H9 (cell line): Measurements from ENCODE around the gene HECA. TPM values are rescaled to one million over a fixed set of nuclear protein-coding genes. Genes with fewer than 3 reads are reported as not detected.

Experiments
- DNase-seq: peaks from one replicate; pipeline ENCODE4 v3.0.0-alpha.2; 2017
- H2AFZ ChIP-seq: one replicate; pipeline ENCODE4 v1.6.1; 2013; ENCODE audit warnings: mild to moderate bottlenecking, low read length, control low read depth, moderate library complexity
- H2AK5ac ChIP-seq: 2 replicates; pipeline ENCODE4 v1.6.1; 2013; ENCODE audit warnings: low read length, control low read depth, mixed read lengths; ENCODE audit not compliant: insufficient read length
- H2BK120ac ChIP-seq: one replicate; pipeline ENCODE4 v1.6.1; 2013; ENCODE audit warnings: low read depth, mild to moderate bottlenecking, low read length, control low read depth, inconsistent platforms; ENCODE audit not compliant: poor library complexity, severe bottlenecking
- H2BK12ac ChIP-seq: 2 replicates; pipeline ENCODE4 v1.6.1; 2013; ENCODE audit warnings: low read length, control low read depth, mixed read lengths, low read depth; ENCODE audit not compliant: insufficient read length
- H2BK15ac ChIP-seq: 2 replicates; pipeline ENCODE4 v1.6.1; 2013; ENCODE audit warnings: low read depth, low read length, control low read depth
- H2BK20ac ChIP-seq: one replicate; pipeline ENCODE4 v1.6.1; 2013; ENCODE audit warnings: low read depth, mild to moderate bottlenecking, low read length, control low read depth, inconsistent platforms; ENCODE audit not compliant: poor library complexity, severe bottlenecking
- H2BK5ac ChIP-seq: 2 replicates; pipeline ENCODE4 v1.6.1; 2013; ENCODE audit warnings: low read length, control low read depth, mixed read lengths; ENCODE audit not compliant: insufficient read length
- H3K14ac ChIP-seq: 2 replicates; pipeline ENCODE4 v1.6.1; 2013; ENCODE audit warnings: low read length, control low read depth; ENCODE audit not compliant: insufficient read depth
- H3K18ac ChIP-seq: 2 replicates; pipeline ENCODE4 v1.6.1; 2013; ENCODE audit warnings: low read depth, mild to moderate bottlenecking, mixed read lengths, low read length, control low read depth; ENCODE audit not compliant: insufficient read length
- H3K23ac ChIP-seq: 2 replicates; pipeline ENCODE4 v1.6.1; 2013; ENCODE audit warnings: low read length, control low read depth, mixed read lengths, low read depth; ENCODE audit not compliant: insufficient read length
- H3K23me2 ChIP-seq: 2 replicates; pipeline ENCODE4 v1.6.1; 2013; ENCODE audit warnings: low read depth, mild to moderate bottlenecking, mixed read lengths, low read length, control low read depth; ENCODE audit not compliant: insufficient read length, poor library complexity, severe bottlenecking
- H3K27ac ChIP-seq: 2 replicates; pipeline ENCODE4 v1.5.1; 2013; ENCODE audit warnings: low read length, control low read depth, mixed read lengths, low read depth; ENCODE audit not compliant: insufficient read length
- H3K27me3 ChIP-seq: 2 replicates; pipeline ENCODE4 v1.6.1; 2013; ENCODE audit warnings: low read length, control low read depth, inconsistent platforms; ENCODE audit not compliant: insufficient read depth
- H3K4ac ChIP-seq: 2 replicates; pipeline ENCODE4 v1.6.1; 2013; ENCODE audit warnings: low read depth, mild to moderate bottlenecking, control low read depth, inconsistent platforms, low read length, moderate library complexity
- H3K4me1 ChIP-seq: 2 replicates; pipeline ENCODE4 v1.6.1; 2013; ENCODE audit warnings: low read length, control low read depth, inconsistent platforms; ENCODE audit not compliant: insufficient read depth
- H3K4me2 ChIP-seq: 2 replicates; pipeline ENCODE4 v1.6.1; 2013; ENCODE audit warnings: low read length, control low read depth, mixed read lengths; ENCODE audit not compliant: insufficient read length, insufficient read depth
- H3K56ac ChIP-seq: 2 replicates; pipeline ENCODE4 v1.6.1; 2013; ENCODE audit warnings: low read depth, mild to moderate bottlenecking, mixed read lengths, low read length, control low read depth; ENCODE audit not compliant: insufficient read length
- H3K79me1 ChIP-seq: 2 replicates; pipeline ENCODE4 v1.6.1; 2013; ENCODE audit warnings: low read depth, mild to moderate bottlenecking, moderate library complexity, low read length, control low read depth, inconsistent platforms; ENCODE audit not compliant: insufficient read depth, poor library complexity, severe bottlenecking
- H3K79me2 ChIP-seq: 2 replicates; pipeline ENCODE4 v1.6.1; 2013; ENCODE audit warnings: low read length, control low read depth, inconsistent platforms; ENCODE audit not compliant: insufficient read depth
- H3K9ac ChIP-seq: 2 replicates; pipeline ENCODE4 v1.6.1; 2013; ENCODE audit warnings: low read length, control low read depth, mixed read lengths; ENCODE audit not compliant: insufficient read length; ENCODE audit errors: extremely low read depth
- H3K9me3 ChIP-seq: one replicate; pipeline ENCODE4 v1.6.1; 2013; ENCODE audit warnings: low read depth, low read length, inconsistent platforms; ENCODE audit not compliant: control insufficient read depth
- H3T11ph ChIP-seq: one replicate; pipeline ENCODE4 v1.6.1; 2013; ENCODE audit warnings: mild to moderate bottlenecking, low read length, control low read depth, inconsistent platforms
- H4K20me1 ChIP-seq: one replicate; pipeline ENCODE4 v1.6.1; 2013; ENCODE audit not compliant: control insufficient read depth, insufficient read length, insufficient read depth
- H4K5ac ChIP-seq: 2 replicates; pipeline ENCODE4 v1.6.1; 2013; ENCODE audit warnings: low read depth, mild to moderate bottlenecking, mixed read lengths, low read length, control low read depth; ENCODE audit not compliant: insufficient read length
- H4K8ac ChIP-seq: replicated peaks from 2 replicates; pipeline ENCODE4 v1.6.1; 2013; ENCODE audit warnings: low read length, control low read depth, mixed read lengths, low read depth; ENCODE audit not compliant: insufficient read length
- H4K91ac ChIP-seq: 2 replicates; pipeline ENCODE4 v1.6.1; 2013; ENCODE audit warnings: low read depth, mild to moderate bottlenecking, moderate library complexity, mixed read lengths, low read length, control low read depth; ENCODE audit not compliant: insufficient read length
- H3K27ac Mint-ChIP-seq, 3 experiments: 2 replicates in 2 of 3; 3 replicates in 1 of 3; pipeline ENCODE4 v1.8.0; 2020 to 2021; ENCODE audit warnings: mixed read lengths in 3 of 3, mild to moderate bottlenecking in 1 of 3, moderate library complexity in 1 of 3
- H3K27me3 Mint-ChIP-seq: 2 replicates; pipeline ENCODE4 v1.8.0; 2021; ENCODE audit warnings: low read depth, mild to moderate bottlenecking, moderate library complexity, mixed read lengths
- H3K36me3 Mint-ChIP-seq, 3 experiments: 2 replicates in 2 of 3; 3 replicates in 1 of 3; pipeline ENCODE4 v1.8.0; 2020 to 2021; ENCODE audit warnings: low read depth in 3 of 3, mixed read lengths in 3 of 3; ENCODE audit not compliant: insufficient read depth in 1 of 3
- H3K4me1 Mint-ChIP-seq, 2 experiments: 2 replicates each; pipeline ENCODE4 v1.8.0; 2020; ENCODE audit warnings: mixed read lengths in 2 of 2
- H3K4me3 Mint-ChIP-seq, 2 experiments: 2 replicates in 1 of 2; 3 replicates in 1 of 2; pipeline ENCODE4 v1.8.0; 2020 to 2021; ENCODE audit warnings: mild to moderate bottlenecking in 2 of 2, mixed read lengths in 2 of 2, moderate library complexity in 1 of 2
- H3K9me3 Mint-ChIP-seq, 2 experiments: 2 replicates in 1 of 2; 3 replicates in 1 of 2; pipeline ENCODE4 v1.8.0; 2020; ENCODE audit warnings: mild to moderate bottlenecking in 2 of 2, mixed read lengths in 2 of 2, moderate library complexity in 1 of 2
- WGBS: extraction: QIAGEN DNeasy Blood & Tissue Kit; methylation state at CpG from one replicate; pipeline ENCODE4 v1.1.7; 2013; ENCODE audit warnings: missing lambda C conversion rate, low lambda C conversion rate, mixed read lengths; ENCODE audit not compliant: insufficient read length; ENCODE audit errors: extremely low coverage; 5-methylcytosine and 5-hydroxymethylcytosine counted together
- total RNA-seq: library from RNA; stranded (reverse); gene quantifications from 2 replicates; pipeline ENCODE4 v1.2.1, GENCODE V29; 2021
- TF ChIP-seq, protein P1 (sequence below): fragments of 200-600 bp; sonication (generic); conservative IDR thresholded peaks from 3 replicates; pipeline ENCODE4 v1.8.0; 2021; ENCODE audit warnings: antibody characterized with exemption, mild to moderate bottlenecking

HECA gene
- total RNA-seq, 1 experiment from 2014 or later, result 4.8 TPM

DNA sequence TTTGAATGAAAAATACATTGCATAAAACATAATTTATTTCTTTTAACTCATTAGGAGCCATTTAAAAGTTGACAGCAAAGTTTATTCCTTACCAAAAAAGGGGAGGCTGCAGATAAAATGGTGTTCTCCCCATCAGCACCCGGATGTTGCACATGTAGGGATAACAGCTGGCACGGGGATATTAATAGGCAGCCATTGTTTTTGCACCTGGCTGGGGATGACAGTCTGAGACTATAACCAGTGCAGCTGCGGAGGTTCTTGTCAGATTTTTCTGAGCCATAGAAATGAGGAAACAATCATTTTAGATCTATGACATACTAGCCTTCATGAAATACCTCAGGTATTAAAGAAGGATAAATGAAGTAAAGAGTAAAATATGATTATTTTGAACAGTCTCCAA is 20.1 kb upstream of the HECA start:
- H3K23ac ChIP-seq, result no peak overlapping the region
- H2BK12ac ChIP-seq, result no peak overlapping the region
- H3K4me2 ChIP-seq, result no peak overlapping the region
- H3K4me1 ChIP-seq, result no peaks in the 10 kb centered on the region
- H4K91ac ChIP-seq, result no peak overlapping the region
- Mint-ChIP-seq H3K4me1 (peaks cover 5% of the 10 kb centered on the region in 2 experiments; a peak in 2 of 4 replicates), H3K9me3 (peaks cover 10 to 12% of the 10 kb centered on the region in 2 experiments), H3K27ac (no peak overlapping the region), H3K4me3 (no peak overlapping the region), H3K36me3 (peaks cover 4 to 5% (median 4%) of the 10 kb centered on the region in 3 experiments; a peak in 6 of 7 replicates), H3K27me3 (peaks cover 1% of the 10 kb centered on the region; the same call in 1 of the 2 replicates)
- H3K4ac ChIP-seq, result no peak overlapping the region
- no peak overlapping the region for H3K18ac ChIP-seq
- TF ChIP-seq, protein P1, sequence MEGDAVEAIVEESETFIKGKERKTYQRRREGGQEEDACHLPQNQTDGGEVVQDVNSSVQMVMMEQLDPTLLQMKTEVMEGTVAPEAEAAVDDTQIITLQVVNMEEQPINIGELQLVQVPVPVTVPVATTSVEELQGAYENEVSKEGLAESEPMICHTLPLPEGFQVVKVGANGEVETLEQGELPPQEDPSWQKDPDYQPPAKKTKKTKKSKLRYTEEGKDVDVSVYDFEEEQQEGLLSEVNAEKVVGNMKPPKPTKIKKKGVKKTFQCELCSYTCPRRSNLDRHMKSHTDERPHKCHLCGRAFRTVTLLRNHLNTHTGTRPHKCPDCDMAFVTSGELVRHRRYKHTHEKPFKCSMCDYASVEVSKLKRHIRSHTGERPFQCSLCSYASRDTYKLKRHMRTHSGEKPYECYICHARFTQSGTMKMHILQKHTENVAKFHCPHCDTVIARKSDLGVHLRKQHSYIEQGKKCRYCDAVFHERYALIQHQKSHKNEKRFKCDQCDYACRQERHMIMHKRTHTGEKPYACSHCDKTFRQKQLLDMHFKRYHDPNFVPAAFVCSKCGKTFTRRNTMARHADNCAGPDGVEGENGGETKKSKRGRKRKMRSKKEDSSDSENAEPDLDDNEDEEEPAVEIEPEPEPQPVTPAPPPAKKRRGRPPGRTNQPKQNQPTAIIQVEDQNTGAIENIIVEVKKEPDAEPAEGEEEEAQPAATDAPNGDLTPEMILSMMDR, result no peak
- no peak for DNase-seq
- H2AFZ ChIP-seq, result no peak overlapping the region
- H3K14ac ChIP-seq, result no peak overlapping the region
- H3K79me1 ChIP-seq, result no peaks in the 10 kb centered on the region
- no peaks in the 10 kb centered on the region for H3K27me3 ChIP-seq
- no peak overlapping the region for H3K9ac ChIP-seq
- H2BK20ac ChIP-seq, result no peak overlapping the region
- H4K5ac ChIP-seq, result no peak overlapping the region
- H2BK15ac ChIP-seq, result no peak overlapping the region
- no peak overlapping the region for H3K27ac ChIP-seq
- H2BK120ac ChIP-seq, result no peak overlapping the region
- H2AK5ac ChIP-seq, result no peak overlapping the region
- WGBS, result no CpG with 5 or more reads among the region's 3 CpGs
- no peaks in the 10 kb centered on the region for H3K23me2 ChIP-seq
- no peaks in the 10 kb centered on the region for H3K79me2 ChIP-seq
- H4K8ac ChIP-seq, result no peak overlapping the region
- peaks cover 4% of the 10 kb centered on the region for H3K9me3 ChIP-seq
- H4K20me1 ChIP-seq, result no peaks in the 10 kb centered on the region
- no peak overlapping the region for H2BK5ac ChIP-seq
- H3K56ac ChIP-seq, result no peak overlapping the region
- no peak overlapping the region for H3T11ph ChIP-seq
